HepG2 (cell line): ENCODE data around the gene MRPL14. TPM values are rescaled to one million over a fixed set of nuclear protein-coding genes. Genes with fewer than 3 reads are reported as not detected.

Experiments
- BRD4 ChIP-seq: sonication (generic); formaldehyde crosslinking; IDR thresholded peaks from 2 replicates; pipeline ENCODE4 v1.4.0; 2020; ENCODE audit warnings: missing genetic modification reagents
- CREM ChIP-seq, 2 experiments: sonication (generic) in 1 of 2; formaldehyde crosslinking in 1 of 2; IDR thresholded peaks; 2 replicates each; pipeline versions ENCODE4 v1.4.0 to v1.6.1; 2016 to 2020; ENCODE audit warnings: antibody characterized with exemption in 1 of 2, mild to moderate bottlenecking in 1 of 2, missing genetic modification reagents in 1 of 2
- DNMT3B ChIP-seq: conservative IDR thresholded peaks from 2 replicates; pipeline ENCODE4 v1.6.1; 2016; ENCODE audit warnings: missing biosample characterization, control low read depth
- FOXA1 ChIP-seq, 2 experiments: fragments of 450-650 bp in 1 of 2; sonication (generic) in 1 of 2; formaldehyde crosslinking in 1 of 2; IDR thresholded peaks; 2 replicates each; pipeline versions ENCODE4 v1.4.0 to v1.6.1; 2016 to 2020; ENCODE audit warnings: missing genetic modification reagents in 1 of 2
- NCOR1 ChIP-seq: fragments of 200-600 bp; sonication (generic); IDR thresholded peaks from 2 replicates; pipeline ENCODE4 v1.7.0; 2017; ENCODE audit warnings: antibody characterized with exemption, low read length, borderline replicate concordance
- SMAD3 ChIP-seq: sonication (generic); formaldehyde crosslinking; IDR thresholded peaks from 2 replicates; pipeline ENCODE4 v1.4.0; 2020; ENCODE audit warnings: missing genetic modification reagents
- SOX13 ChIP-seq, 3 experiments: fragments of 450-650 bp in 1 of 3; sonication (generic) in 1 of 3; formaldehyde crosslinking in 1 of 3; IDR thresholded peaks in 2 of 3; conservative IDR thresholded peaks in 1 of 3; 2 replicates each; pipeline versions ENCODE4 v1.5.0 to v1.6.1; 2016 to 2020; ENCODE audit warnings: antibody characterized with exemption in 1 of 3, mild to moderate bottlenecking in 1 of 3, missing compliant biosample characterization in 1 of 3, missing genetic modification reagents in 1 of 3, moderate library complexity in 1 of 3
- TARDBP ChIP-seq: sonication (generic); formaldehyde crosslinking; IDR thresholded peaks from 2 replicates; pipeline ENCODE4 v1.8.0; 2022; ENCODE audit warnings: mild to moderate bottlenecking, missing genetic modification reagents
- ZFP90 ChIP-seq: sonication (generic); formaldehyde crosslinking; IDR thresholded peaks from 2 replicates; pipeline ENCODE4 v1.8.0; 2022; ENCODE audit warnings: missing genetic modification reagents, mild to moderate bottlenecking, inconsistent platforms, borderline replicate concordance
- ZNF101 ChIP-seq: sonication (generic); formaldehyde crosslinking; IDR thresholded peaks from 2 replicates; pipeline ENCODE4 v1.4.0; 2020; ENCODE audit warnings: mild to moderate bottlenecking, low read depth, missing genetic modification reagents, borderline replicate concordance
- ZNF207 ChIP-seq: fragments of 450-650 bp; IDR thresholded peaks from 2 replicates; pipeline ENCODE4 v1.6.1; 2016; ENCODE audit warnings: antibody characterized with exemption, borderline replicate concordance
- ZNF629 ChIP-seq: sonication (generic); formaldehyde crosslinking; conservative IDR thresholded peaks from 2 replicates; pipeline ENCODE4 v1.5.0; 2020; ENCODE audit warnings: missing genetic modification reagents
- ZNF737 ChIP-seq: sonication (generic); formaldehyde crosslinking; IDR thresholded peaks from 2 replicates; pipeline ENCODE4 v1.5.0; 2020; ENCODE audit warnings: missing genetic modification reagents, mild to moderate bottlenecking, borderline replicate concordance
- polyA plus RNA-seq, 8 experiments: library from polyadenylated mRNA; depleted of rRNA in 3 of 8; stranded (reverse) in 7 of 8; unstranded in 1 of 8; fragments of >200 nt; fragmentation: Illumina TruSeq in 4 of 8; extraction: Trizol in 4 of 8; gene quantifications; 2 replicates each; pipeline versions ENCODE4 v1.2.1 to v1.2.3, GENCODE V29; 2011 to 2016; ENCODE audit warnings: low read depth in 4 of 8, missing spikeins in 1 of 8, mixed read lengths in 1 of 8; ENCODE audit not compliant: insufficient read depth in 1 of 8
- total RNA-seq, 5 experiments: library from RNA; depleted of rRNA; stranded (reverse); fragments of >200 nt; fragmentation: Illumina TruSeq; extraction: Trizol; gene quantifications; 2 replicates each; pipeline ENCODE4 v1.2.3, GENCODE V29; 2016; ENCODE audit warnings: low read depth in 1 of 5
- TF ChIP-seq, protein P1 (sequence below): sonication (generic); formaldehyde crosslinking; IDR thresholded peaks from 2 replicates; pipeline ENCODE4 v1.4.0; 2020; ENCODE audit warnings: low read depth, missing genetic modification reagents
- TF ChIP-seq, protein P2 (sequence below): sonication (generic); formaldehyde crosslinking; IDR thresholded peaks from 2 replicates; pipeline ENCODE4 v1.9.0; 2022; ENCODE audit warnings: missing genetic modification reagents, mild to moderate bottlenecking, borderline replicate concordance
- TF ChIP-seq, protein P3 (sequence below): sonication (generic); formaldehyde crosslinking; IDR thresholded peaks from 2 replicates; pipeline ENCODE4 v1.4.0; 2020; ENCODE audit warnings: missing genetic modification reagents
- TF ChIP-seq, protein P4 (sequence below): sonication (generic); formaldehyde crosslinking; IDR thresholded peaks from 2 replicates; pipeline ENCODE4 v1.4.0; 2020; ENCODE audit warnings: mild to moderate bottlenecking, low read depth, missing genetic modification reagents

The MRPL14 gene
- total and polyA plus RNA-seq, 2 of the 13 experiments (the other 11 are each of a cell fraction or from before 2014, with no cell fraction given): 157 to 178 TPM

DNA sequence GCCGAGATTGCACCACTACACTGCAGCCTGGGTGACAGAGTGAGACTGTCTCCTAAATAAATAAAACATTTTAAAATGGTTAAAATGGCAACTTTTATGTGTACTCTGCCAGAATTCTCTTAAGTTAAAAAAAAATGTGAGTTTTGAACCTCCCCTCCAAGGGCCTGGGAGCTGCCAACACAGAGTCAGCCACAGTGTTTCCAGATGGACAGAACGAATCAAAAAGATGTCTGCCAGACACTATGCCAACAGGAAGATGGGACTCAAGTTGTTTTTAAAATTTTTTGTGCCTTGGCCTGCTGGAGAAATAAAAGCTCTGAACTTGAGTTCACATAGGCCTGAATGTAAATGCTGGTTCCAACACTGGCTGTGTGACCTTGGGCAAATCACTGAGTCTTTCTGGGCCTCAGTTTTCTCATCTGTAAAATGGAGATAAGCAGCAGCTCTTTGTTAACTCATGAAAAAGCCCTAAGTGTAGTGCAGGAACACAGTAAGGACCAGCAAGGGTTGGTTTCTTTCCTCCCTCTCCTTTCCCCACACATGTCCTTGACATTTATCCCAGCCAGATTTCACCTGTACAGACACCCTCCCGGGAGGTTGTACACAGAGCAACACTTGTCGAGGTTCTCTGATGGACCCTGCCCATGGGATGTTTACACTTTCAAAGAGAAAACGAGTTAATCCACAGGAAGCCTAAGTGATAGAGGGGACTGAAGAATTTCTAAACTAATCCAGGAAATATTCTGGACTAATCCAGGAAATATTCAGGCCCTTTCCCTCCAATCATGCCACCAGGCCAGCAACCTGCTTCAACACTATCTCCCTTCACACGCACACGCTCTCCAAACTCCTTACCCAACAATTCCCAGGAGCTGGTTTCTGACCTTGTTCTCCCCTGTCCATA, 35.0 kb downstream of the MRPL14 start (continued):
- TF ChIP-seq, protein P1, sequence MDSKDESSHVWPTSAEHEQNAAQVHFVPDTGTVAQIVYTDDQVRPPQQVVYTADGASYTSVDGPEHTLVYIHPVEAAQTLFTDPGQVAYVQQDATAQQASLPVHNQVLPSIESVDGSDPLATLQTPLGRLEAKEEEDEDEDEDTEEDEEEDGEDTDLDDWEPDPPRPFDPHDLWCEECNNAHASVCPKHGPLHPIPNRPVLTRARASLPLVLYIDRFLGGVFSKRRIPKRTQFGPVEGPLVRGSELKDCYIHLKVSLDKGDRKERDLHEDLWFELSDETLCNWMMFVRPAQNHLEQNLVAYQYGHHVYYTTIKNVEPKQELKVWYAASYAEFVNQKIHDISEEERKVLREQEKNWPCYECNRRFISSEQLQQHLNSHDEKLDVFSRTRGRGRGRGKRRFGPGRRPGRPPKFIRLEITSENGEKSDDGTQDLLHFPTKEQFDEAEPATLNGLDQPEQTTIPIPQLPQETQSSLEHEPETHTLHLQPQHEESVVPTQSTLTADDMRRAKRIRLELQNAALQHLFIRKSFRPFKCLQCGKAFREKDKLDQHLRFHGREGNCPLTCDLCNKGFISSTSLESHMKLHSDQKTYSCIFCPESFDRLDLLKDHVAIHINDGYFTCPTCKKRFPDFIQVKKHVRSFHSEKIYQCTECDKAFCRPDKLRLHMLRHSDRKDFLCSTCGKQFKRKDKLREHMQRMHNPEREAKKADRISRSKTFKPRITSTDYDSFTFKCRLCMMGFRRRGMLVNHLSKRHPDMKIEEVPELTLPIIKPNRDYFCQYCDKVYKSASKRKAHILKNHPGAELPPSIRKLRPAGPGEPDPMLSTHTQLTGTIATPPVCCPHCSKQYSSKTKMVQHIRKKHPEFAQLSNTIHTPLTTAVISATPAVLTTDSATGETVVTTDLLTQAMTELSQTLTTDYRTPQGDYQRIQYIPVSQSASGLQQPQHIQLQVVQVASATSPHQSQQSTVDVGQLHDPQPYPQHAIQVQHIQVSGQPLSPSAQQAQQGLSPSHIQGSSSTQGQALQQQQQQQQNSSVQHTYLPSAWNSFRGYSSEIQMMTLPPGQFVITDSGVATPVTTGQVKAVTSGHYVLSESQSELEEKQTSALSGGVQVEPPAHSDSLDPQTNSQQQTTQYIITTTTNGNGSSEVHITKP: 0 out of 2 replicates have a peak, but pooled peaks have one; percentile 60
- TF ChIP-seq ZNF629 (peak; percentile 100), DNMT3B (0 out of 2 replicates have a peak, but pooled peaks have one; percentile 26), ZNF207 (no peak), CREM (IDR thresholded peaks at IDR 0.05) (peak; percentile 74; the same call in 1 of the 2 replicates), CREM (CRISPR knock-in tag; IDR thresholded peaks at IDR 0.05) (no peak), SMAD3 (CRISPR knock-in tag) (peak; percentile 71; the same call in 1 of the 2 replicates), TARDBP (CRISPR knock-in tag) (peak; percentile 92), NCOR1 (peak; percentile 52; the same call in 1 of the 2 replicates), BRD4 (CRISPR knock-in tag) (no peak), ZFP90 (CRISPR knock-in tag) (peak; percentile 17; the same call in 1 of the 2 replicates), FOXA1 (IDR thresholded peaks at IDR 0.05) (no peak), FOXA1 (CRISPR knock-in tag; IDR thresholded peaks at IDR 0.05) (peak; percentile 90), ZNF101 (CRISPR knock-in tag) (no peak), ZNF737 (CRISPR knock-in tag) (no peak), SOX13 (IDR thresholded peaks at IDR 0.05) (peak; percentile 61; the same call in 1 of the 2 replicates), SOX13 (CRISPR knock-in tag; conservative IDR thresholded peaks at IDR 0.05 in 1 of 2, IDR thresholded peaks at IDR 0.05 in 1 of 2) (peak in 1 of 2 experiments; percentile 78; a peak in 1 of 4 replicates)
- TF ChIP-seq, protein P2, sequence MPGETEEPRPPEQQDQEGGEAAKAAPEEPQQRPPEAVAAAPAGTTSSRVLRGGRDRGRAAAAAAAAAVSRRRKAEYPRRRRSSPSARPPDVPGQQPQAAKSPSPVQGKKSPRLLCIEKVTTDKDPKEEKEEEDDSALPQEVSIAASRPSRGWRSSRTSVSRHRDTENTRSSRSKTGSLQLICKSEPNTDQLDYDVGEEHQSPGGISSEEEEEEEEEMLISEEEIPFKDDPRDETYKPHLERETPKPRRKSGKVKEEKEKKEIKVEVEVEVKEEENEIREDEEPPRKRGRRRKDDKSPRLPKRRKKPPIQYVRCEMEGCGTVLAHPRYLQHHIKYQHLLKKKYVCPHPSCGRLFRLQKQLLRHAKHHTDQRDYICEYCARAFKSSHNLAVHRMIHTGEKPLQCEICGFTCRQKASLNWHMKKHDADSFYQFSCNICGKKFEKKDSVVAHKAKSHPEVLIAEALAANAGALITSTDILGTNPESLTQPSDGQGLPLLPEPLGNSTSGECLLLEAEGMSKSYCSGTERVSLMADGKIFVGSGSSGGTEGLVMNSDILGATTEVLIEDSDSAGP (CRISPR knock-in tag): no peak
- TF ChIP-seq, protein P3, sequence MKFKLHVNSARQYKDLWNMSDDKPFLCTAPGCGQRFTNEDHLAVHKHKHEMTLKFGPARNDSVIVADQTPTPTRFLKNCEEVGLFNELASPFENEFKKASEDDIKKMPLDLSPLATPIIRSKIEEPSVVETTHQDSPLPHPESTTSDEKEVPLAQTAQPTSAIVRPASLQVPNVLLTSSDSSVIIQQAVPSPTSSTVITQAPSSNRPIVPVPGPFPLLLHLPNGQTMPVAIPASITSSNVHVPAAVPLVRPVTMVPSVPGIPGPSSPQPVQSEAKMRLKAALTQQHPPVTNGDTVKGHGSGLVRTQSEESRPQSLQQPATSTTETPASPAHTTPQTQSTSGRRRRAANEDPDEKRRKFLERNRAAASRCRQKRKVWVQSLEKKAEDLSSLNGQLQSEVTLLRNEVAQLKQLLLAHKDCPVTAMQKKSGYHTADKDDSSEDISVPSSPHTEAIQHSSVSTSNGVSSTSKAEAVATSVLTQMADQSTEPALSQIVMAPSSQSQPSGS (CRISPR knock-in tag): peak; percentile 63
- TF ChIP-seq, protein P4, sequence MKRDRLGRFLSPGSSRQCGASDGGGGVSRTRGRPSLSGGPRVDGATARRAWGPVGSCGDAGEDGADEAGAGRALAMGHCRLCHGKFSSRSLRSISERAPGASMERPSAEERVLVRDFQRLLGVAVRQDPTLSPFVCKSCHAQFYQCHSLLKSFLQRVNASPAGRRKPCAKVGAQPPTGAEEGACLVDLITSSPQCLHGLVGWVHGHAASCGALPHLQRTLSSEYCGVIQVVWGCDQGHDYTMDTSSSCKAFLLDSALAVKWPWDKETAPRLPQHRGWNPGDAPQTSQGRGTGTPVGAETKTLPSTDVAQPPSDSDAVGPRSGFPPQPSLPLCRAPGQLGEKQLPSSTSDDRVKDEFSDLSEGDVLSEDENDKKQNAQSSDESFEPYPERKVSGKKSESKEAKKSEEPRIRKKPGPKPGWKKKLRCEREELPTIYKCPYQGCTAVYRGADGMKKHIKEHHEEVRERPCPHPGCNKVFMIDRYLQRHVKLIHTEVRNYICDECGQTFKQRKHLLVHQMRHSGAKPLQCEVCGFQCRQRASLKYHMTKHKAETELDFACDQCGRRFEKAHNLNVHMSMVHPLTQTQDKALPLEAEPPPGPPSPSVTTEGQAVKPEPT (CRISPR knock-in tag): 0 out of 2 replicates have a peak, but pooled peaks have one; percentile 48
